H9 (cell line): ENCODE measurements around the gene KIF11. TPM values are rescaled to one million over a fixed set of nuclear protein-coding genes. Genes with fewer than 3 reads are reported as not detected.

Source experiments
- DNase-seq: peaks from one replicate; pipeline ENCODE4 v3.0.0-alpha.2; 2017
- H2AFZ ChIP-seq: one replicate; pipeline ENCODE4 v1.6.1; 2013; ENCODE audit warnings: mild to moderate bottlenecking, low read length, control low read depth, moderate library complexity
- H2AK5ac ChIP-seq: 2 replicates; pipeline ENCODE4 v1.6.1; 2013; ENCODE audit warnings: low read length, control low read depth, mixed read lengths; ENCODE audit not compliant: insufficient read length
- H2BK120ac ChIP-seq: one replicate; pipeline ENCODE4 v1.6.1; 2013; ENCODE audit warnings: low read depth, mild to moderate bottlenecking, low read length, control low read depth, inconsistent platforms; ENCODE audit not compliant: poor library complexity, severe bottlenecking
- H2BK12ac ChIP-seq: 2 replicates; pipeline ENCODE4 v1.6.1; 2013; ENCODE audit warnings: low read length, control low read depth, mixed read lengths, low read depth; ENCODE audit not compliant: insufficient read length
- H2BK15ac ChIP-seq: 2 replicates; pipeline ENCODE4 v1.6.1; 2013; ENCODE audit warnings: low read depth, low read length, control low read depth
- H2BK20ac ChIP-seq: one replicate; pipeline ENCODE4 v1.6.1; 2013; ENCODE audit warnings: low read depth, mild to moderate bottlenecking, low read length, control low read depth, inconsistent platforms; ENCODE audit not compliant: poor library complexity, severe bottlenecking
- H2BK5ac ChIP-seq: 2 replicates; pipeline ENCODE4 v1.6.1; 2013; ENCODE audit warnings: low read length, control low read depth, mixed read lengths; ENCODE audit not compliant: insufficient read length
- H3K14ac ChIP-seq: 2 replicates; pipeline ENCODE4 v1.6.1; 2013; ENCODE audit warnings: low read length, control low read depth; ENCODE audit not compliant: insufficient read depth
- H3K18ac ChIP-seq: 2 replicates; pipeline ENCODE4 v1.6.1; 2013; ENCODE audit warnings: low read depth, mild to moderate bottlenecking, mixed read lengths, low read length, control low read depth; ENCODE audit not compliant: insufficient read length
- H3K23ac ChIP-seq: 2 replicates; pipeline ENCODE4 v1.6.1; 2013; ENCODE audit warnings: low read length, control low read depth, mixed read lengths, low read depth; ENCODE audit not compliant: insufficient read length
- H3K23me2 ChIP-seq: 2 replicates; pipeline ENCODE4 v1.6.1; 2013; ENCODE audit warnings: low read depth, mild to moderate bottlenecking, mixed read lengths, low read length, control low read depth; ENCODE audit not compliant: insufficient read length, poor library complexity, severe bottlenecking
- H3K27ac ChIP-seq: 2 replicates; pipeline ENCODE4 v1.5.1; 2013; ENCODE audit warnings: low read length, control low read depth, mixed read lengths, low read depth; ENCODE audit not compliant: insufficient read length
- H3K27me3 ChIP-seq: 2 replicates; pipeline ENCODE4 v1.6.1; 2013; ENCODE audit warnings: low read length, control low read depth, inconsistent platforms; ENCODE audit not compliant: insufficient read depth
- H3K4ac ChIP-seq: 2 replicates; pipeline ENCODE4 v1.6.1; 2013; ENCODE audit warnings: low read depth, mild to moderate bottlenecking, control low read depth, inconsistent platforms, low read length, moderate library complexity
- H3K4me1 ChIP-seq: 2 replicates; pipeline ENCODE4 v1.6.1; 2013; ENCODE audit warnings: low read length, control low read depth, inconsistent platforms; ENCODE audit not compliant: insufficient read depth
- H3K4me2 ChIP-seq: 2 replicates; pipeline ENCODE4 v1.6.1; 2013; ENCODE audit warnings: low read length, control low read depth, mixed read lengths; ENCODE audit not compliant: insufficient read length, insufficient read depth
- H3K56ac ChIP-seq: 2 replicates; pipeline ENCODE4 v1.6.1; 2013; ENCODE audit warnings: low read depth, mild to moderate bottlenecking, mixed read lengths, low read length, control low read depth; ENCODE audit not compliant: insufficient read length
- H3K79me1 ChIP-seq: 2 replicates; pipeline ENCODE4 v1.6.1; 2013; ENCODE audit warnings: low read depth, mild to moderate bottlenecking, moderate library complexity, low read length, control low read depth, inconsistent platforms; ENCODE audit not compliant: insufficient read depth, poor library complexity, severe bottlenecking
- H3K79me2 ChIP-seq: 2 replicates; pipeline ENCODE4 v1.6.1; 2013; ENCODE audit warnings: low read length, control low read depth, inconsistent platforms; ENCODE audit not compliant: insufficient read depth
- H3K9ac ChIP-seq: 2 replicates; pipeline ENCODE4 v1.6.1; 2013; ENCODE audit warnings: low read length, control low read depth, mixed read lengths; ENCODE audit not compliant: insufficient read length; ENCODE audit errors: extremely low read depth
- H3K9me3 ChIP-seq: one replicate; pipeline ENCODE4 v1.6.1; 2013; ENCODE audit warnings: low read depth, low read length, inconsistent platforms; ENCODE audit not compliant: control insufficient read depth
- H3T11ph ChIP-seq: one replicate; pipeline ENCODE4 v1.6.1; 2013; ENCODE audit warnings: mild to moderate bottlenecking, low read length, control low read depth, inconsistent platforms
- H4K20me1 ChIP-seq: one replicate; pipeline ENCODE4 v1.6.1; 2013; ENCODE audit not compliant: control insufficient read depth, insufficient read length, insufficient read depth
- H4K5ac ChIP-seq: 2 replicates; pipeline ENCODE4 v1.6.1; 2013; ENCODE audit warnings: low read depth, mild to moderate bottlenecking, mixed read lengths, low read length, control low read depth; ENCODE audit not compliant: insufficient read length
- H4K8ac ChIP-seq: replicated peaks from 2 replicates; pipeline ENCODE4 v1.6.1; 2013; ENCODE audit warnings: low read length, control low read depth, mixed read lengths, low read depth; ENCODE audit not compliant: insufficient read length
- H4K91ac ChIP-seq: 2 replicates; pipeline ENCODE4 v1.6.1; 2013; ENCODE audit warnings: low read depth, mild to moderate bottlenecking, moderate library complexity, mixed read lengths, low read length, control low read depth; ENCODE audit not compliant: insufficient read length
- H3K27ac Mint-ChIP-seq, 3 experiments: 2 replicates in 2 of 3; 3 replicates in 1 of 3; pipeline ENCODE4 v1.8.0; 2020 to 2021; ENCODE audit warnings: mixed read lengths in 3 of 3, mild to moderate bottlenecking in 1 of 3, moderate library complexity in 1 of 3
- H3K27me3 Mint-ChIP-seq: 2 replicates; pipeline ENCODE4 v1.8.0; 2021; ENCODE audit warnings: low read depth, mild to moderate bottlenecking, moderate library complexity, mixed read lengths
- H3K36me3 Mint-ChIP-seq, 3 experiments: 2 replicates in 2 of 3; 3 replicates in 1 of 3; pipeline ENCODE4 v1.8.0; 2020 to 2021; ENCODE audit warnings: low read depth in 3 of 3, mixed read lengths in 3 of 3; ENCODE audit not compliant: insufficient read depth in 1 of 3
- H3K4me1 Mint-ChIP-seq, 2 experiments: 2 replicates each; pipeline ENCODE4 v1.8.0; 2020; ENCODE audit warnings: mixed read lengths in 2 of 2
- H3K4me3 Mint-ChIP-seq, 2 experiments: 2 replicates in 1 of 2; 3 replicates in 1 of 2; pipeline ENCODE4 v1.8.0; 2020 to 2021; ENCODE audit warnings: mild to moderate bottlenecking in 2 of 2, mixed read lengths in 2 of 2, moderate library complexity in 1 of 2
- H3K9me3 Mint-ChIP-seq, 2 experiments: 2 replicates in 1 of 2; 3 replicates in 1 of 2; pipeline ENCODE4 v1.8.0; 2020; ENCODE audit warnings: mild to moderate bottlenecking in 2 of 2, mixed read lengths in 2 of 2, moderate library complexity in 1 of 2
- WGBS: extraction: QIAGEN DNeasy Blood & Tissue Kit; methylation state at CpG from one replicate; pipeline ENCODE4 v1.1.7; 2013; ENCODE audit warnings: missing lambda C conversion rate, low lambda C conversion rate, mixed read lengths; ENCODE audit not compliant: insufficient read length; ENCODE audit errors: extremely low coverage; 5-methylcytosine and 5-hydroxymethylcytosine counted together
- total RNA-seq: library from RNA; stranded (reverse); gene quantifications from 2 replicates; pipeline ENCODE4 v1.2.1, GENCODE V29; 2021
- TF ChIP-seq, protein P1 (sequence below): fragments of 200-600 bp; sonication (generic); conservative IDR thresholded peaks from 3 replicates; pipeline ENCODE4 v1.8.0; 2021; ENCODE audit warnings: antibody characterized with exemption, mild to moderate bottlenecking

KIF11 gene
- total RNA-seq, 1 experiment from 2014 or later, result 54.4 TPM

DNA sequence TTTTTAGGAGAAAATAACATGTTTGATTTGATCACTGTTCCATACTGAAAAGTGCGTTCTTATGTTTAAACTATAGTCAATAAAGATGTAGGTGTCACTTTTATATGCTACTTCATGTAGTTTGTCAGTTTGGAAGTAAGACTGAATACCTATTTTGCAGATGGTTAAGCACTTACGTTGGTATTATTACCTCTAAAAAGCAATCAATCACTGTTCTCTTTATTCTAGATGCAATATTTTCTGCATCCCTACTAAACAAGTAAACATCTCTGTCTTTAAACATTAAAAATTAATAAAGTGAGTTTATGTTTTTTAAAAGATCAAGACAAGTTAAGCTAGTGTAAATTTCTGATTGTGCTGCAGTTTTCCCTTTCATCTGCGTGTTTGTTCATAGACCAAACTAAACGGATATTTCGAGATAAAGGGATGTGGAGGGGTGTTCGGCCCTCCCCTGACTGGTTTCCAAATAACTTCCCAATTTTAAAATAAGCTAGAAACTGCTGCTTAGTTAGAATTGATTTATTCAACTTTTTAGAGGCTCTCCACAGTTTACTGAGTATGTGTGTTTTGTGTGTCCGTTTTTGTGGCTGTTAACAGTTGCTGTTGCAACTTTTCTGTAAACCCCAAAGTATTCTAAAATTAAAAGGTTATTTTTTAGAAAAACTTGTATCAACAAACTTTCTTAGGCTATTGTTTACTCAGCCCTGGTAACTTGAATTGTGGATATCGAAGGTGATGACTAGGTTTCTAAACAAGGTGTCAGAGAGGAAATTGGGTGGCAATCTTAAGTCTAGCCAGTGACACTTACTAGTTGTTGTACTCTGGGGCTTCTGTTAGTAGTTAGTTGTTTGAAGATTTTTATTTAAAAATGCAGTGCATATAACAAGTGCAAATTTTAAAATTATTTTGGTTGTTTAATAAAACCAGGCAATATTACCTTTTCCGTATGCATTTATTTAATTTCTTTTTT, 974 bp downstream of the KIF11 start:
- Histone ChIP-seq H4K20me1 (no peaks in the 10 kb centered on the region), H2BK5ac (no peak overlapping the region), H2BK120ac (no peak overlapping the region), H3K4ac (no peak overlapping the region), H3K79me1 (peaks cover 6% of the 10 kb centered on the region), H3K9me3 (no peaks in the 10 kb centered on the region), H3K27me3 (no peaks in the 10 kb centered on the region), H3K23me2 (peaks cover 11% of the 10 kb centered on the region), H3K56ac (no peak overlapping the region), H3K27ac (no peak overlapping the region), H4K8ac (no peak overlapping the region), H4K5ac (no peak overlapping the region), H2BK12ac (no peak overlapping the region), H3K4me2 (peak overlapping the region; percentile 52), H3K79me2 (peaks cover 47% of the 10 kb centered on the region), H4K91ac (no peak overlapping the region), H2AK5ac (no peak overlapping the region), H2AFZ (no peak overlapping the region), H3T11ph (no peak overlapping the region), H3K18ac (no peak overlapping the region), H2BK20ac (no peak overlapping the region), H3K14ac (no peak overlapping the region), H3K4me1 (no peaks in the 10 kb centered on the region), H2BK15ac (no peak overlapping the region), H3K23ac (no peak overlapping the region), H3K9ac (peak overlapping the region; percentile 60)
- Mint-ChIP-seq H3K4me3 (peak overlapping the region; percentile 96), H3K4me1 (peaks cover 44 to 53% of the 10 kb centered on the region in 2 experiments), H3K27ac (peak overlapping the region; percentile 98 to 99 (median 98); a peak in 6 of 7 replicates), H3K9me3 (no peaks in the 10 kb centered on the region), H3K36me3 (peaks cover 0 to 5% (median 0%) of the 10 kb centered on the region in 3 experiments; a peak in 2 of 7 replicates), H3K27me3 (no peaks in the 10 kb centered on the region; the same call in 1 of the 2 replicates)
- no peak for DNase-seq
- TF ChIP-seq, protein P1, sequence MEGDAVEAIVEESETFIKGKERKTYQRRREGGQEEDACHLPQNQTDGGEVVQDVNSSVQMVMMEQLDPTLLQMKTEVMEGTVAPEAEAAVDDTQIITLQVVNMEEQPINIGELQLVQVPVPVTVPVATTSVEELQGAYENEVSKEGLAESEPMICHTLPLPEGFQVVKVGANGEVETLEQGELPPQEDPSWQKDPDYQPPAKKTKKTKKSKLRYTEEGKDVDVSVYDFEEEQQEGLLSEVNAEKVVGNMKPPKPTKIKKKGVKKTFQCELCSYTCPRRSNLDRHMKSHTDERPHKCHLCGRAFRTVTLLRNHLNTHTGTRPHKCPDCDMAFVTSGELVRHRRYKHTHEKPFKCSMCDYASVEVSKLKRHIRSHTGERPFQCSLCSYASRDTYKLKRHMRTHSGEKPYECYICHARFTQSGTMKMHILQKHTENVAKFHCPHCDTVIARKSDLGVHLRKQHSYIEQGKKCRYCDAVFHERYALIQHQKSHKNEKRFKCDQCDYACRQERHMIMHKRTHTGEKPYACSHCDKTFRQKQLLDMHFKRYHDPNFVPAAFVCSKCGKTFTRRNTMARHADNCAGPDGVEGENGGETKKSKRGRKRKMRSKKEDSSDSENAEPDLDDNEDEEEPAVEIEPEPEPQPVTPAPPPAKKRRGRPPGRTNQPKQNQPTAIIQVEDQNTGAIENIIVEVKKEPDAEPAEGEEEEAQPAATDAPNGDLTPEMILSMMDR, result no peak
- WGBS, result no CpG with 5 or more reads among the region's 9 CpGs
